Measurements from ENCODE around the gene PODXL2. TPM values are rescaled to one million over a fixed set of nuclear protein-coding genes. Genes with fewer than 3 reads are reported as not detected.

Gene PODXL2
- total and polyA plus RNA-seq, 8 donors, result 2.9 to 18.0 (median 14.5) TPM

- intact Hi-C loops (cut with DNase I), result no loop called here
- H3K27me3 ChIP-seq, result no peaks in the 10 kb centered on the region
- H3K4me1 ChIP-seq, result peaks cover 22 to 23% of the 10 kb centered on the region in 2 donors
- TF ChIP-seq, protein P1, sequence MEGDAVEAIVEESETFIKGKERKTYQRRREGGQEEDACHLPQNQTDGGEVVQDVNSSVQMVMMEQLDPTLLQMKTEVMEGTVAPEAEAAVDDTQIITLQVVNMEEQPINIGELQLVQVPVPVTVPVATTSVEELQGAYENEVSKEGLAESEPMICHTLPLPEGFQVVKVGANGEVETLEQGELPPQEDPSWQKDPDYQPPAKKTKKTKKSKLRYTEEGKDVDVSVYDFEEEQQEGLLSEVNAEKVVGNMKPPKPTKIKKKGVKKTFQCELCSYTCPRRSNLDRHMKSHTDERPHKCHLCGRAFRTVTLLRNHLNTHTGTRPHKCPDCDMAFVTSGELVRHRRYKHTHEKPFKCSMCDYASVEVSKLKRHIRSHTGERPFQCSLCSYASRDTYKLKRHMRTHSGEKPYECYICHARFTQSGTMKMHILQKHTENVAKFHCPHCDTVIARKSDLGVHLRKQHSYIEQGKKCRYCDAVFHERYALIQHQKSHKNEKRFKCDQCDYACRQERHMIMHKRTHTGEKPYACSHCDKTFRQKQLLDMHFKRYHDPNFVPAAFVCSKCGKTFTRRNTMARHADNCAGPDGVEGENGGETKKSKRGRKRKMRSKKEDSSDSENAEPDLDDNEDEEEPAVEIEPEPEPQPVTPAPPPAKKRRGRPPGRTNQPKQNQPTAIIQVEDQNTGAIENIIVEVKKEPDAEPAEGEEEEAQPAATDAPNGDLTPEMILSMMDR (IDR thresholded peaks at IDR 0.05), result no peak
- ATAC-seq (peak; percentile 83), DNase-seq (no peak)
- H3K9me3 ChIP-seq, result no peaks in the 10 kb centered on the region
- H3K4me3 ChIP-seq, result no peak overlapping the region
- H3K36me3 ChIP-seq, result peaks cover 0 to 33% of the 10 kb centered on the region in 2 donors
- peak overlapping the region; percentile 33 to 41 for H3K27ac ChIP-seq
These were observed 92.3 kb downstream of the PODXL2 start for GRCh38 chr3:127720985-127721935.

GRCh38 chr3:127722091-127722784 is 93.3 kb downstream of the PODXL2 start:
- H3K9me3 ChIP-seq, result no peaks in the 10 kb centered on the region
- H3K27me3 ChIP-seq, result no peaks in the 10 kb centered on the region
- DNase-seq (no peak), ATAC-seq (peak; percentile 34)
- peak overlapping the region; percentile 33 to 41 for H3K27ac ChIP-seq
- TF ChIP-seq, protein P1 (IDR thresholded peaks at IDR 0.05), result no peak
- H3K4me1 ChIP-seq, result peaks cover 23 to 27% of the 10 kb centered on the region in 2 donors
- H3K36me3 ChIP-seq, result peaks cover 0 to 29% of the 10 kb centered on the region in 2 donors
- no peak overlapping the region for H3K4me3 ChIP-seq
- intact Hi-C loops (cut with DNase I), result no loop called here

Small RNA genes within 50 kb of the gene (microRNA-seq; reads per million reads assigned to microRNA genes)
- 1.3 to 1.6 reads per million in 2 donors for gene MIR7976

Other genes starting within 250 kb of the PODXL2 start
- 10 to 100 TPM; 40.3 to 40.5 TPM for gene TPRA1, start 38.5 kb upstream of the PODXL2 start, total RNA-seq
- 10 to 100 TPM; 25.1 to 34.5 (median 31.3) TPM for gene TPRA1, start 38.5 kb upstream of the PODXL2 start, polyA plus RNA-seq (ENCODE audit: insufficient read length in 6 of 6)
- 10 to 100 TPM; 17.0 to 37.8 TPM for gene MCM2, start 30.8 kb upstream of the PODXL2 start, total RNA-seq
- gene MCM2, start 30.8 kb upstream of the PODXL2 start, polyA plus RNA-seq (ENCODE audit: insufficient read length in 6 of 6), result 10 to 100 TPM; 37.5 to 53.1 (median 47.5) TPM
- gene ABTB1, start 43.8 kb downstream of the PODXL2 start, total RNA-seq, result 10 to 100 TPM; 31.6 to 56.1 TPM
- 10 to 100 TPM; 20.2 to 29.0 (median 24.3) TPM for gene ABTB1, start 43.8 kb downstream of the PODXL2 start, polyA plus RNA-seq (ENCODE audit: insufficient read length in 6 of 6)
- gene MGLL, start 193.3 kb downstream of the PODXL2 start, total RNA-seq, result 100 to 1,000 TPM; 214 to 318 TPM
- gene MGLL, start 193.3 kb downstream of the PODXL2 start, polyA plus RNA-seq (ENCODE audit: insufficient read length in 6 of 6), result 10 to 100 TPM in 5 of 6 donors, 1 to 10 TPM in 1; 8.6 to 22.6 (median 15.0) TPM

All from left lung (tissue), 10 donors.